VCaP (cell line): ENCODE data around the gene ACIN1.

Experiments used
- H3K27ac ChIP-seq: fragments of 450-650 bp; 2 replicates; pipeline ENCODE4 v1.5.1; 2017
- TF ChIP-seq, protein P1 (sequence below): fragments of 450-650 bp; conservative IDR thresholded peaks from 2 replicates; pipeline ENCODE4 v1.5.1; 2017; ENCODE audit warnings: mild to moderate bottlenecking, moderate library complexity

ACIN1 gene

GRCh38 chr14:23093991-23094665 lies 808 bp downstream of the ACIN1 start:
- peak overlapping the region; percentile 97 for H3K27ac ChIP-seq
- TF ChIP-seq, protein P1, sequence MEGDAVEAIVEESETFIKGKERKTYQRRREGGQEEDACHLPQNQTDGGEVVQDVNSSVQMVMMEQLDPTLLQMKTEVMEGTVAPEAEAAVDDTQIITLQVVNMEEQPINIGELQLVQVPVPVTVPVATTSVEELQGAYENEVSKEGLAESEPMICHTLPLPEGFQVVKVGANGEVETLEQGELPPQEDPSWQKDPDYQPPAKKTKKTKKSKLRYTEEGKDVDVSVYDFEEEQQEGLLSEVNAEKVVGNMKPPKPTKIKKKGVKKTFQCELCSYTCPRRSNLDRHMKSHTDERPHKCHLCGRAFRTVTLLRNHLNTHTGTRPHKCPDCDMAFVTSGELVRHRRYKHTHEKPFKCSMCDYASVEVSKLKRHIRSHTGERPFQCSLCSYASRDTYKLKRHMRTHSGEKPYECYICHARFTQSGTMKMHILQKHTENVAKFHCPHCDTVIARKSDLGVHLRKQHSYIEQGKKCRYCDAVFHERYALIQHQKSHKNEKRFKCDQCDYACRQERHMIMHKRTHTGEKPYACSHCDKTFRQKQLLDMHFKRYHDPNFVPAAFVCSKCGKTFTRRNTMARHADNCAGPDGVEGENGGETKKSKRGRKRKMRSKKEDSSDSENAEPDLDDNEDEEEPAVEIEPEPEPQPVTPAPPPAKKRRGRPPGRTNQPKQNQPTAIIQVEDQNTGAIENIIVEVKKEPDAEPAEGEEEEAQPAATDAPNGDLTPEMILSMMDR = peak; percentile 27; the same call in 1 of the 2 replicates

GRCh38 chr14:23093526-23093925 lies 1.4 kb downstream of the ACIN1 start:
- TF ChIP-seq, protein P1 = no peak
- H3K27ac ChIP-seq = peak overlapping the region; percentile 97

- H3K27ac ChIP-seq = no peak overlapping the region; the same call in 1 of the 2 replicates
- TF ChIP-seq, protein P1 = no peak
Observed at GRCh38 chr14:23093104-23093503, 1.8 kb downstream of the ACIN1 start.

GRCh38 chr14:23091294-23092225 lies 3.4 kb downstream of the ACIN1 start:
- TF ChIP-seq, protein P1 = no peak
- peak overlapping the region; percentile 45 for H3K27ac ChIP-seq

DNA sequence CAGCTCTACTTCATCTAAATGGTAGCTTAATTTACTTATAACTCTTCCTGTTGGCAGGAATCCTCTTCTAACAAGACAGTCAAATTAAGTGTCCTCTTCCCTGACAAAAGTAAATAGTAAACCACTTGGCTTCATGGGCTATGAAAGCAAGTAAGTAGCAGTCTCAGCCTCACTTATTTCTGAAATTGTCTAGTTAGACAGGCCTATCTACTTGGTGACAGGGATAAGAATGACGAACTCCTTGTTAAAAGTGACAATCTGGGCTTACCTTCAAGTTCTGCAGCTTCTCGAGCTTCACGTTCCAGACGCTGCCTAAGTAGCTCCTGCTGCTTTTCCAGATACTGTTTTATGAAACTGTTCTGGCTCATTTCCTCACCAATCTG lies 4.7 kb downstream of the ACIN1 start:
- TF ChIP-seq, protein P1 = no peak
- H3K27ac ChIP-seq = peak overlapping the region; percentile 45

- TF ChIP-seq, protein P1 = no peak
- peak overlapping the region; percentile 45 for H3K27ac ChIP-seq
Observed at GRCh38 chr14:23089498-23090253, 5.3 kb downstream of the ACIN1 start.

DNA sequence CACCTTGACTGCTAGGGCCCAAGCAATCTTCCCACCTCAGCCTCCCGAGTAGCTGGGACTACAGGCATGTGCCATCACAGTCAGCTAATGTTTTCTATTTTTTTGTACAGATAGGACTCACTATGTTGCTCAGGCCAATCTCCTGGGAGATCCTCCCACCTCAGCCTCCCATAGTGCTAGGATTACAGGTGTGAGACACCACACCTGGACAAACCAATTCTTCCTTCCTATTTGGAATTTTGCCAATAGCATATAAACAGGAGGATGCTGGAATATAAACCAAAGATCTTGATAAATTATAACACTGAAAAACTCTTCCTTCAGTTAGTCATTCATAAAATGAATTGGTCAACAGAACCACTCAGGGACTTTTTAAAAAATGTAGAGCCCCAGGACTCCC lies 8.4 kb downstream of the ACIN1 start:
- H3K27ac ChIP-seq = 0 out of 2 replicates have a peak overlapping the region, but pooled peaks have one; percentile 6
- TF ChIP-seq, protein P1 = no peak
